NOMO-1 (cell line): Measurements from ENCODE around the gene CTDSPL2.
"Not testable (repeated sequence)": the region's sequence is repeated elsewhere in the genome, so short reads cannot be mapped to it uniquely, and the experiment has no call there.

Experiments
- DNase-seq, 2 experiments: peaks; one replicate each; lab custom pipeline; 2025; ENCODE audit not compliant: unreplicated experiment in 2 of 2; lab: John Stamatoyannopoulos, UW

CTDSPL2 gene

GRCh38 chr15:44479343-44479742 is 51.9 kb downstream of the CTDSPL2 start:
- DNase-seq, result no peak

- DNase-seq, result no peak
Observed at GRCh38 chr15:44482090-44482489, 54.7 kb downstream of the CTDSPL2 start.

- DNase-seq, result no peak
Observed at GRCh38 chr15:44485880-44486279, 58.5 kb downstream of the CTDSPL2 start.

- no peak for DNase-seq
Observed at GRCh38 chr15:44489464-44489863, 62.0 kb downstream of the CTDSPL2 start.

GRCh38 chr15:44490622-44491021 is 63.2 kb downstream of the CTDSPL2 start:
- DNase-seq, result no peak

- no peak for DNase-seq
Observed at GRCh38 chr15:44492040-44492439, 64.6 kb downstream of the CTDSPL2 start.

GRCh38 chr15:44492672-44493071 is 65.2 kb downstream of the CTDSPL2 start:
- no peak for DNase-seq

- DNase-seq, result no peak
Observed at GRCh38 chr15:44495562-44495961, 68.1 kb downstream of the CTDSPL2 start.

- DNase-seq, result no peak
Observed at GRCh38 chr15:44500555-44500954, 73.1 kb downstream of the CTDSPL2 start.

- peak in 1 of 2 experiments; percentile 51 for DNase-seq
Observed at GRCh38 chr15:44501768-44502366, 74.4 kb downstream of the CTDSPL2 start.

GRCh38 chr15:44516436-44516835 is 89.0 kb downstream of the CTDSPL2 start:
- no peak for DNase-seq

GRCh38 chr15:44519537-44519936 is 92.1 kb downstream of the CTDSPL2 start:
- no peak for DNase-seq

GRCh38 chr15:44525018-44525417 is 97.6 kb downstream of the CTDSPL2 start:
- DNase-seq, result no peak

GRCh38 chr15:44527241-44527640 is 99.8 kb downstream of the CTDSPL2 start:
- DNase-seq, result no peak

- DNase-seq, result no peak
Observed at GRCh38 chr15:44529864-44530604, 102.6 kb downstream of the CTDSPL2 start.

GRCh38 chr15:44530653-44531052 is 103.2 kb downstream of the CTDSPL2 start:
- DNase-seq, result no peak

- not testable (repeated sequence) for DNase-seq
Observed at GRCh38 chr15:44532275-44532674, 104.8 kb downstream of the CTDSPL2 start.

- no peak for DNase-seq
Observed at GRCh38 chr15:44532689-44533088, 105.3 kb downstream of the CTDSPL2 start.

GRCh38 chr15:44535092-44535491 is 107.7 kb downstream of the CTDSPL2 start:
- no peak for DNase-seq

- DNase-seq, result peak in 1 of 2 experiments; percentile 44
Observed at GRCh38 chr15:44535523-44536301, 108.3 kb downstream of the CTDSPL2 start.

GRCh38 chr15:44536302-44536961 is 109.0 kb downstream of the CTDSPL2 start:
- peak; percentile 93 to 96 for DNase-seq
